GM18505 (cell line): ENCODE measurements around the gene PRKCD.

Experiments used
- ATAC-seq: cut with Tn5 transposase; IDR thresholded peaks from one replicate; pipeline ENCODE4 v1.9.1; 2021; ENCODE audit not compliant: unreplicated experiment
- POLR2A ChIP-seq: IDR thresholded peaks from 4 replicates; pipeline ENCODE4 v1.6.1; 2011; ENCODE audit warnings: borderline replicate concordance; ENCODE audit not compliant: insufficient read depth, insufficient read length; ENCODE audit errors: extremely low read depth

The PRKCD gene

DNA sequence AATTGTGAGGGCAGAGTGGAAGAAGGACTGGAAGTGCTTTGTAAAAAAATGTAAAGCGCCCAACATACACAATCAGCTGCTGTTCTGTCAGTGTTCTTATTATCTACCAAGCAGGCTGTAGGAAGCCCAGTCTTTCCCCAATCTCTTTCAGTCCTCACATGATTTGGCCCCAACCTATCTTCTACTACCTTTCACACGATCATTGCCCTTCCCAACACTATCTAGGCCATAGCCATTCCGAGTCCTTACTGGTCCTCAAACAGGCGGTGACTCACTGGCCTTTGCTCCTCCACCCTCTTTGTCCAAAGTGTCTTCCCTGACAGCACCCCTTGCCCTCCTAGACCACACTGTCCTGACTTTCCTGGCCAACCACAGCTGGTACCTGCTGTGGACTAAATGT is 29.9 kb upstream of the PRKCD start:
- no peak for TF ChIP-seq POLR2A
- no peak for ATAC-seq

DNA sequence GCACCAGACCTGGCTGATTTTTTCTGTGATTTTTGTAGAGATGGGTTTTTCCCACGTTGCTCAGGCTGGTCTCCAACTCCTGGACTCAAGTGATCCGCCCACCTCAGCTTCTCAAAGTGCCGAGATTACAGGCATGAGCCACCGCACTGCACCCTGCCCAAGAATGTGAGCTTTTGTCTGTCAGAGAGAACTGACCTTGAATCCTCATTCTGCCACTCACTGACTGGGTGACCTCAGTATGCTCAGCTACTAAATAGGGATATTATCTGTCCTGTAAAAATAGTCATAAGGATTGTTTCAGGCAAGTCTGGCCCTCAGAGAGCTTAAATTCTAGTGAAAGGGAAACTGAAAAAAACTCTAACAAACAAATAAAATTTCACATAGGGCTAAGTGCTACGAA is 28.7 kb upstream of the PRKCD start:
- no peak for TF ChIP-seq POLR2A

DNA sequence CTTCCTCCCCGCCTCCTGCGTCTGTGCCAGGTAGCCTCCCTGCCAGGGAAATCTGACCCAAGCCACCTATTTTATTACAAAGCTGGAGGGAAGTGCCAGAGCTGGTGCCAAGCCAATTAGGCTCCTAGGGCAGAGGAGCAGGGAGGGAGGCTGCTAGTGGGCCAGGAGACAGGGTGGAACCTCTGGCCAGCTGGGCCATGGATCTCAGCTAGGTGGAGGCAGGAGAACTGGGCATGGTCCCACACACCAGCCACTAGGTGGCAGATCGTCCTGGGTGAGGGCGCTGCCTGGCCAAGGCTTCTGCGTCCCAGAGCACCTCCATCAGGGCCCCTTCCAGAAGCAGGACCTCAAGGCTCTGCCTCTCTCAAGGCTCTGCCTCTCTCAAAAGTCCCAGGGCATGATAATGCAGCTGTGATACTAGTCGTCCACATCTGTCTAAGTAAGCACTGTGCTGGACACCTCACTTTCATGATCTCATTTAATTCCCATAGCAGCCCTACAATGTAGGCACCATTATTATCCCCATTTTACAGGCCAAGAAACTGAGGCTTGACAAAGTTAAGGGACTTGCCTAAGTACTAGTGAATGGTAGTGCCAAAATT is 26.3 kb upstream of the PRKCD start:
- ATAC-seq, result no peak
- no peak for TF ChIP-seq POLR2A

More for the DNA sequence above, 28.7 kb upstream of the PRKCD start:
- ATAC-seq, result no peak

DNA sequence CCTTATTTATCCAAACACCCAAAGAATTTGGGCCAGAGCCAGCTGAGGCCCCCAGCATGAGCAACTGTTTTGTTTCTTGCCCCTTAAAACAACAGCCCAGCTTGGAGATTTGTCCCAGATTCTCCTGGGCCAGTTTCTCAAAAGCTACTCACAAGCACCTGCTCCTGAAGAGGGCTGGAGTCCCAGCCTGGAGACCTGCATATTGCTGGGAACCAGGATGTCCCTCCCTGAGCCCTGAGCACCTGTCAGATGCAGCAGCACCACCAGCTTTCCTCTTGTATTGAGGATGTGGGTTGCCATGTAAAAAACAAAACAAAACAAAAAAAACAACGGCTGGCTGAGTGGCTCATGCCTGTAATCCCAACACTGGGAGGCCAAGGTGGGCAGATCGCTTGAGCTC is 23.8 kb upstream of the PRKCD start:
- no peak for ATAC-seq

DNA sequence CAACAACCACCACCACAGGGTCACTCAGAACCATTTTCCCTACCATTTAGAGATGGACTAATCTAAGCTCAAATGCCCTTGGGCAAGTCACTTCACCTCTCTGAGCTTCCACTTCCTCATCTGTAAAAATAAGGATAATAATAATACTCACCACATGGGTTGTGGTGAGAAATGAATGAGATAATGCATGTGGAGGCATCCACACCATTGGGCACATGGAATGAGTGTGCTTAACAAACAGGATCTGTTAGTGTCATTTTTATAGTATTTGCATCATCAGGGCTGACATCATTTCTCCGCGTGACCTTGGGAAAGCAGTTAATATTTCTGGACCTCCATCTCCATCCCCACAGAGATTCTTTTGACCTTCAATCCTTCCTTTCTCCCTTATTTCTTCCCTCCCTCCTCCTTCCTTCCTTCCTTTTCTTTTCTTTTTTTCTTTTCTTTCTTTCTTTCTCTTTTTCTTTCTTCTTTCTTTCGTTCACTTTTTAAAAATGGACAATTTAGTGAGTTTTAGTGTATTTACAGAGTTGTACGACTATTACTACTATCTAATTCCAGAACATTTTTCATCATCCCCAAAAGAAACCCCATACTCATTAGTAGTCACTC is 23.1 kb upstream of the PRKCD start:
- TF ChIP-seq POLR2A, result no peak

More for the DNA sequence above, 23.8 kb upstream of the PRKCD start:
- no peak for TF ChIP-seq POLR2A

DNA sequence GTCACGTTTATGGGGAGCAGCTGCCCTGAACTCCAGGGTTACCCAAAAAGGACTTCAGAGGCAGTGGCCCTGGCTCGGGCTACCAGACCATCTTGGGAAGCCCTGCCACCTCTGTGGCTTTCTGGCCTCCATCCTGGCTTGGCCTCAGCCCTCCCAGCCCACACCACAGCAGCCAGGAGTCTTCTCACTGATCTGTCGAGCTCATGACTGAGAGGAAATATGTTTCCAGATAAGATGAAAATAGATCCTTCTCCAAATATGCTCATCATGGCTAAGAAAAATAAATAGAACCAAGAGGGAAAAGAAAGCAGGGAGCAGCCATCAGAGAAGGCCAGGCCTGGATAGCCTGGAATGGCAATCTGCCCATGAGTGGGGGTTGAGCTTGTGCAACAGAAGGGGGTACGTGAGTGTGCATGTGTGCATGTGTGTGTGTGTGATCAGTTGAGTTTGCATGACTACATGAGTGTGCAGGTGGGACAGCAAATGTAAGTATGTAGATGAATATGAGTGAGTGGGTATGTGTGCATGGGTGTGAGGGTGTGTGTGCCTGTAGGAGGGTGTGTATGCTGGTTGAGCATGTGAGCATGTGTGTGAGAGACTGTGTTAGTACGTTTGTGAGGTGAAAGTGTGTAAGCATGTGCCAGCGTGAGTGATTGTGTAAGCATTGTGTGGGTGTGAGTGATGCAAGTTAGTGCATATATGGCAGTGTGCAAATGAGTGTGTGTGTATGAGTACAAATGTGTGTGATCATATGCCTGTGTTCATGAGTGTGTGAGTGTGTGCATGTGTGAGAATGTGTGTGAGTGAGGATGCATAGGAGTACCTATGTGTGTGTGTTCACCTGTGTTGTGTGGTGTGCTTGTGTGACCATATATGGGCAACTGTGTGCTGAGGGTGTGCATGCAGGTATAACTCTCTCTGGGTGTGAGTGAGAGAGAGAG is 20.8 kb upstream of the PRKCD start:
- no peak for TF ChIP-seq POLR2A

More for the DNA sequence above, 23.1 kb upstream of the PRKCD start:
- no peak for ATAC-seq

DNA sequence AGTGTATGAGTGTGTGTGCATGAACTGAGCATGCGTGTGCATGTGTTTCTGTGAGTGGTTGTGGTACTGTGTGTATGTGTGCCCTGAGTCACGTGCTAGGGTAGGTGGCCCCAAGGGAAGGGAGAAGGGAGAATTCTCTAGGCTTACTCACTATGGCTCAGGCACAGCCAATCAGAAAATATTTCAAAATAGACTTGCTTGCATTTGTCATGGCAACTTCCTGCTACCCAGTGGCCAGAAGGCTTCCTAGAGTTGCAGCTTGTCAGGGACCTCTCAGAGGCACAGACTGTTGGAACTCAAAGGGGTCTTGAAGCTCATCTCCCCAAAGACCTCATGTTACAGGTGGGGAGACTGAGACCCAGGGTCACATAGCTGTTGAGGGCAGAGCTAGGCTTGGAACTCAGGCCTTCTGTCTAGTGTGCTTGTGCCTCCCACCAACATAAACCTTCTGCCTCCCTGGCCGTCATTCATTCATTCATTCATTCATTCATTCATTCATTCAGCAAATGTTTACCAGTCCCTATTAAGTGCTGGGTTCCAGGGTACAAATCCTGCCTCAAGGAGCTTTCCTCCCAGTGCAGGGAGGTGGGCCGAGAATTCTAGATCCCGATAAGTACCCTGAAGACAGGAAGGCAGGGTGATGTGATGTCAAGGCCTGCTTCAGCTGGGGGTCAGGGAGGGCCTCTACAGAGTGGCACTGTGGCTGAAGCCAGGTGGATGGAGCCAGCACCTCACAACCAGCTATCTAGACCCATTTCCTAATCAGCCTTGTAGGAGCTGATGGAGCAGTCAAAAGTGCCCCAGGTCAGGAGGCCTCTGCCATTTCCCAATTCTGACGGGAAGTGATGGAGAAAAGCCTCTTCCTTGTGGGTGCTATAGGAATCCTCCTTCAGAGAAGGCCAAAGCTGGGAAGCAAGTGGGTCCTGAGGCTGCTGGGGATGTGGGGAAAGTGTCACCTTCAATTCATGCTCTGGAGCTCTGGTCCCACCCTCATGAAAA is 19.9 kb upstream of the PRKCD start:
- ATAC-seq, result no peak
- TF ChIP-seq POLR2A, result no peak

More for the DNA sequence above, 20.8 kb upstream of the PRKCD start:
- no peak for ATAC-seq

DNA sequence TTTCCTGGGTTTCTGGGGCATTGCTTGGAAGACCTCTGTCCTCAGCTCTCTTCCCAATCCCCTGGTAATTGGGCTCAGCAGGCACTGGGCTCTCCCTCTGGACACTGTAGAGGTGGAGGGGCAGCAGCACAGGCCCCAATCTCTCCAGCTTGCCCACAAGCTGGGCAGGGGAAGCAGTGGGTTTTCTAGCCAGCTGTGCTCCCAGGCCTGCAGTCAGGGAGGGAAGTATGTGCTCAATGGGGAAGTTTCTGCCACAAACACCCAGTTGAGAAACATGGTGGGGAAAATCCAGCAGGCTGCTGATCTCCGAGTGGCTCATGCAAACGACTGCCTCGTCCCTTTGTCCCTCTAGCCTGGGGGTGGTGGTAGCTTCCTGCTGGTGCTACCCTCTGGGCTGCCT is 18.0 kb upstream of the PRKCD start:
- ATAC-seq, result no peak
- no peak for TF ChIP-seq POLR2A

DNA sequence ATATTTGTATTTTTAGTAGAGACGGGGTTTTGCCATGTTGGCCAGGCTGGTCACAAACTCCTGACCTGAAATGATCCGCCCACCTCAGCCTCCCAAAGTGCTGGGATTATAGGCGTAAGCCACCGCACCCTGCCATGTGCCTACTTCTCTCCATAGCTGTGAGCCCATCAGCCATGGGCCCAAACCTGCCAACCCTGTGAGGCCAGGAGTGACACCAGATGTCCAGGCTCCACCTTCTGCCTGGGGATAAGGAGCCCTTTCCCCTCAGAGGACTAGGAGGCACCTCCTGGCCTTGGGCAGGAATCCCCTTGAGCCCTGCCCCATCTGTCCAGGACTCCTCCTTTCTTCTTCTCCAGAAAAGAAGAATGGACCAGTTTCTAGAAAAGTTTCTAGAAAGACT is 16.6 kb upstream of the PRKCD start:
- ATAC-seq, result no peak

DNA sequence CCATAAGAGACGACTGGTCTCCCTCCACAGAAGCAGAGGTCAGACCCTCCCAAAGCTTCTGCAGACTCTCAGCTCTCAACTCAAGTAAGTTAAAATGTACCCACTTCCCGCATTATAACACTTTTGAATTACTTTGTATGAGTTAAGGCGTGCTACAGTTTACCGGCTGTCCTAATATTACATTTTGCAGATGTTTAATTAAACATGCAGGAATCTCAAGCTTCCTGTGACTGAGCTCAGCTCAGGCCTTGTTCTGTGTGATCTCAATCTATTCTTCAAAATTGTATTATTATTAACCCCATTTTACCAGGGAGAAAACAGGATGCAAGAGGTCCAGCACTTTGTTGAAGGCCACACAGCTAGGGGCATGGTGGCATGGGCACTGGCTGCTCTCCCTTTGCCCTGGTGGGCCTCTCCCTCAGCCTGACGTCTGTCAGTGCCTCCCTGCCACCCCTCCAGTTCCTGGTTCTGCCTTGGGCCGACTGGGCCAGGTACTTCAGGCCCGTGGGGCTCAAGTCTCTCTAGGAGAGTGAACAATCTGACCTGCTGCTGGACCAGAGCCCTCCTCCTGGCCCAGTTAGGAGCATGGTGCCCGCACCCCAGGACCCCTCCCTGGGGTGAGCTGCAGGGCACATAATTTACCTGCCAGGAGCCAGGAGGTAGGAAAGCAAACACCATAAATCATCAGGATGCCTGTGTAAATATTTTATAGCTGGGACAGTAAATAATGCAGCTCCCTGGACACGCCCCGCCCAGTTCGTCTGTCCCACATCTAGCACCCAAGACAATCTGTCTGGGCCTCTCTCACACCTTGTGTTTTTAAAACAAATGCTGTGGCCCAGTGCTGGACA is 15.9 kb upstream of the PRKCD start:
- ATAC-seq, result no peak
- TF ChIP-seq POLR2A, result no peak

More for the DNA sequence above, 16.6 kb upstream of the PRKCD start:
- no peak for TF ChIP-seq POLR2A

DNA sequence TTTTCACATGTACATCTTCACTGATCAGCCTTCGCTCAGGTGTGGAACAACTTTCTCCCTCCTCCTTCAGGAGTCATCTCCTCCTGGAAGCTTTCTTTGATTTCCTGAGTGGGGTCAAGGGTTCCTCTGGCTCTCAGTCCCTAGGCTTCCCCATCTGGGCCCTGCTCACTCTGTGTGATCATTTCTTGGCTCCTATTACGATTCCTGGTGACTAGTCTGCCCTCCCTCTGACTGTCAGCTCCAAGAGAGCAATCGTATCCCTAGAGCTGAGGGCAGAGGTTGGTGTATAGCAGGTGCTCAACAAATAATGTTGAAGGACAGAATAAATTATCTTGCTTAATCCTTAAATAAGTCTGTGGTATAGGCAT is 15.3 kb upstream of the PRKCD start:
- TF ChIP-seq POLR2A, result no peak
- no peak for ATAC-seq
